Osteocyte (in vitro differentiated cells): ENCODE measurements around the gene TTC28. TPM values are rescaled to one million over a fixed set of nuclear protein-coding genes. Genes with fewer than 3 reads are reported as not detected.

ENCODE experiments used
- DNase-seq: peaks from one replicate; pipeline ENCODE4 v3.0.0; 2021; ENCODE audit warnings: mixed read lengths; ENCODE audit not compliant: unreplicated experiment; ENCODE audit errors: extremely low spot score
- H3K27ac Mint-ChIP-seq: one replicate; pipeline ENCODE4 v1.8.0; 2021; ENCODE audit warnings: mild to moderate bottlenecking, mixed read lengths; ENCODE audit not compliant: unreplicated experiment
- H3K27me3 Mint-ChIP-seq: one replicate; pipeline ENCODE4 v1.8.0; 2021; ENCODE audit warnings: mixed read lengths; ENCODE audit not compliant: unreplicated experiment
- H3K36me3 Mint-ChIP-seq: one replicate; pipeline ENCODE4 v1.8.0; 2021; ENCODE audit warnings: mixed read lengths; ENCODE audit not compliant: unreplicated experiment
- H3K4me1 Mint-ChIP-seq: one replicate; pipeline ENCODE4 v1.8.0; 2021; ENCODE audit warnings: mixed read lengths; ENCODE audit not compliant: unreplicated experiment
- H3K4me3 Mint-ChIP-seq: one replicate; pipeline ENCODE4 v1.8.0; 2021; ENCODE audit warnings: mild to moderate bottlenecking, moderate library complexity, mixed read lengths; ENCODE audit not compliant: unreplicated experiment
- H3K9me3 Mint-ChIP-seq: one replicate; pipeline ENCODE4 v1.8.0; 2021; ENCODE audit warnings: mixed read lengths; ENCODE audit not compliant: unreplicated experiment
- CTCF ChIP-seq: fragments of 200-600 bp; sonication (generic); IDR thresholded peaks from 2 replicates; pipeline ENCODE4 v1.5.0; 2021; ENCODE audit warnings: antibody characterized with exemption, mild to moderate bottlenecking, moderate library complexity
- total RNA-seq: library from RNA; stranded (reverse); gene quantifications from 2 replicates; pipeline ENCODE4 v1.2.1, GENCODE V29; 2021

TTC28 gene
- total RNA-seq, 1 donor from 2014 or later, result 70.3 TPM

- Mint-ChIP-seq H3K36me3 (peaks cover 10% of the 10 kb centered on the region), H3K4me1 (peaks cover 19% of the 10 kb centered on the region), H3K27ac (no peak overlapping the region), H3K9me3 (no peaks in the 10 kb centered on the region), H3K4me3 (no peak overlapping the region), H3K27me3 (no peaks in the 10 kb centered on the region)
- DNase-seq, result no peak
- no peak for TF ChIP-seq CTCF
Observed at GRCh38 chr22:28017859-28018258, 661.8 kb downstream of the TTC28 start.

- H3K36me3 Mint-ChIP-seq, result peaks cover 11% of the 10 kb centered on the region
- H3K4me3 Mint-ChIP-seq, result no peak overlapping the region
Observed at GRCh38 chr22:28017558-28017820, 662.2 kb downstream of the TTC28 start.

GRCh38 chr22:28016781-28017557 lies 662.7 kb downstream of the TTC28 start:
- Mint-ChIP-seq H3K27ac (no peak overlapping the region), H3K4me1 (peaks cover 19% of the 10 kb centered on the region), H3K27me3 (no peaks in the 10 kb centered on the region), H3K36me3 (peaks cover 9% of the 10 kb centered on the region), H3K4me3 (no peak overlapping the region), H3K9me3 (no peaks in the 10 kb centered on the region)
- no peak for DNase-seq
- no peak for TF ChIP-seq CTCF

More at GRCh38 chr22:28017558-28017820, 662.2 kb downstream of the TTC28 start:
- peaks cover 19% of the 10 kb centered on the region for H3K4me1 Mint-ChIP-seq
- H3K27me3 Mint-ChIP-seq, result no peaks in the 10 kb centered on the region
- DNase-seq, result no peak
- no peak for TF ChIP-seq CTCF
- H3K27ac Mint-ChIP-seq, result no peak overlapping the region
- H3K9me3 Mint-ChIP-seq, result no peaks in the 10 kb centered on the region

- no peak overlapping the region for H3K27ac Mint-ChIP-seq
- no peak overlapping the region for H3K4me3 Mint-ChIP-seq
- DNase-seq, result no peak
- no peaks in the 10 kb centered on the region for H3K9me3 Mint-ChIP-seq
- peaks cover 10% of the 10 kb centered on the region for H3K36me3 Mint-ChIP-seq
- H3K4me1 Mint-ChIP-seq, result peaks cover 13% of the 10 kb centered on the region
- TF ChIP-seq CTCF, result no peak
- no peaks in the 10 kb centered on the region for H3K27me3 Mint-ChIP-seq
Observed at GRCh38 chr22:28015676-28016601, 663.7 kb downstream of the TTC28 start.

- Mint-ChIP-seq H3K27ac (no peak overlapping the region), H3K4me1 (peaks cover 4% of the 10 kb centered on the region), H3K4me3 (no peak overlapping the region), H3K36me3 (peaks cover 10% of the 10 kb centered on the region), H3K27me3 (no peaks in the 10 kb centered on the region), H3K9me3 (no peaks in the 10 kb centered on the region)
- no peak for TF ChIP-seq CTCF
- DNase-seq, result no peak
Observed at GRCh38 chr22:28015046-28015425, 664.6 kb downstream of the TTC28 start.
